ENCODE results near the gene ATAT1.
A peak's percentile ranks its signal among the peaks of the same experiment; 100 is the strongest.
"Not testable (repeated sequence)": the region's sequence is repeated elsewhere in the genome, so short reads cannot be mapped to it uniquely, and the experiment has no call there.

Gene ATAT1

DNA sequence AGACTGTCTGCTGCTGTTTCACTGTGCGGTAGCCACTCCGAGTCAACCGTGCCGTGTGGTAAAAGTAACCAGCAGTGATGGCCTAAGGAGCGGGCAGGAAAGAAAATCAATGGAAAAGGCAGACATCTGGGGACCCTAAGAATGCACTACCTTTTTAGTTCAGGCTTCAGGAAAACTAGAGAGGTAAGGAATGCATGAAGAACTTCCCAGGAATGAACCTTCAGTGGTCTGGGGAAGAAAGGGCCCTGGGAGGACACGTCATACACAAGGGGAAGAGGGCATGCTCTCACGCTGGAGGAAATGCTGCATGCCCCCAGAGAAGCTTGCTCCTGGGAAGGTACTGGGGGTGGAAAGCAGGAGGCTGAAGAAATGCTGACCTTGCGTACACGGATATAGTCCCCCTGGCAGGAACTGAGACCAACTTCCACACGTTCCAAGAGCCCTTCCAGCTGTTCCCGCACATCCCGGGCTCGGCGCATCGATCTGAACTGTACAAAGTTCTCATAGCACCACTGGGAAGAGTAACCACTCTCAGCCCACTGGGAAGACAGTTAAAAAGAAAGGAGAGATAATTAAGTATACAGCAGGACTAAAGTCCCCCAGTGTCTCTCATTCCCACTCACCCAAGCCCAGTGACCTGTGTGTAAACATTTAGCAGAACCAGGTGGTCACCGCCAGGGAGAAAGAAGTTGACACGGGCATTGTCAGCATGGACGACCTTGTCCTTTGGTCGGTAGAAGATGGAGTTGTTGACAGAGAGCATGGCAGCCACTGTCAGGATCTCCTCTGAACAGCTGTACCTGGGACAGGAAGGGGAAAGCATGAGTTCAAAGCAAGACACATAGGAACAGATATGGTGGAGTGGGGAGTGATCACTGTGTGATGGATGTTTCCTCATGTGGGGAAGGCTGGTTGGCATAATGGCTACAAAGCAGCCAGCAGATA is 28.4 kb downstream of the ATAT1 start:
- DNase-seq = no peak

DNA sequence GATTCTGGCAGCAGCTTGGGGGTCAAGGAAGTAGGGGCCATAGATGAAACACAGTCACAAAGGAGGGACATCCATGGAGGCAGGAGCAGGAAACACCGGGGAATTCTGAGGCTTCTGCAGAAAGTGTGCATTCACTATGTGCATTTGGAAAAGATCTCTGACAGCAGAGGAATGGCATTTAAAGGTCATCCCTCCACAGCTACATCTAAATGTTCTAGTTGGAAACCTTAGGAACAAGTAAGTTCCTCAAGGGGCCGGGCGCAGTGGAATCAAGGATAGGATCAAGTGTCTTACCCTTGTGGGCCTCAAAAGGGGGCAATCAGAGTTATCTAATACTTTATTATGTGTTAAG is 29.0 kb downstream of the ATAT1 start:
- no peak for DNase-seq

GRCh38 chr6:30656513-30656912 is 29.8 kb downstream of the ATAT1 start:
- DNase-seq = no peak

GRCh38 chr6:30657454-30657853 is 30.8 kb downstream of the ATAT1 start:
- DNase-seq = no peak

DNA sequence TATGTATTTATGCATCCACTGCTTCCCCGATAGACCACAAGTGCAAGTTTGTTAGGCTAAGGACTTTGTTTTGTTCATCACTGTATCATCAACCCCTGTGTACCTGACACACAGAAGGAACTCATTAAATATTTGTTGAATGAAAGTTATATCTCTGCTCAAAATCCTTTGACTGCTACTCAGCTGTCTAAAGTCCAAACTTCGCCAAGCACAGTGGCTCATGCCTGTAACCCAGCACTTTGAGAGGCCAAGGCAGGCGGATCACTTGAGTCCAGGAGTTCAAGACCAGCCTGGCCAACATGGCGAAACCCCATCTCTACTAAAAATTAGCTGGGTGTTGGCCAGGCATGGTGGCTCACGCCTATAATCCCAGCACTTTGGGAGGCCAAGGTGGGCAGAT is 31.2 kb downstream of the ATAT1 start:
- not testable (repeated sequence) for DNase-seq

DNA sequence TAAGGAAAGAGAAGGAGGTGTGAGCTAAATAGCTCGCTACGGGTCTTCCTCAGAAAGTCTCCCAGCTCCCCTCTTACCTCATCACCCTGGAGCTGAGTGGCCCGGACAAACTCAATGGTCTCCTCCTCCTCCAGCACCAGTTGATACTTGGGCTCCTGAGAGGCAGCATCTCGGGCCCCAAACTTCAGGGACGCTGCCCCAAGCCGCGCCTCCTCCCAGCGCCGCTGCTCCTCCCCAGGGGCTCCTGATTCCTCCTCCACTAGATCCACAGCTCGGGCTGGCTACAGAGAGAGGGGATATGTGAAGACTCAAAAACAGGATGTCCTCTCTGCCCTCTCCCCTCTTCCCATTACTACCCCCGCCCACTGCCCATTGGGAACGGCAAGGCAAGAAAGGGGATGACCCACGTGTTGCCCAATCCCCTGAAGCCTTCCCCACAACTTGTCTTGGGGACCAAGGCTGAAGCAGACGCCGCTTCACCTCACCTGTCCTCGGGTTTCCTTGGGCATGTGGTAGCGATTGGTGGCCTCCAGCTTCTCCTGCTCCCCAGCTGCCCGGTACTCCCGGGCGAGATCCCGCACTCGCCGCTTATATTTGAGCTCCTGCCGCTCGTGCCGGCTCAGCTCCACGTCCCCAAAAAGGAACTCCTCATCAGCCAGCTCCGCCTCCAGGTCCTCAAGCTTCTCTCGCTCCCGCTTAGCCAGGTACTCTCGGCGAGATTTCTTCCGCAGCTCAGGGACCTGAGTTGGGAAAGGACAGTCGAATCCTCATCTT is 38.5 kb downstream of the ATAT1 start:
- DNase-seq = no peak

DNA sequence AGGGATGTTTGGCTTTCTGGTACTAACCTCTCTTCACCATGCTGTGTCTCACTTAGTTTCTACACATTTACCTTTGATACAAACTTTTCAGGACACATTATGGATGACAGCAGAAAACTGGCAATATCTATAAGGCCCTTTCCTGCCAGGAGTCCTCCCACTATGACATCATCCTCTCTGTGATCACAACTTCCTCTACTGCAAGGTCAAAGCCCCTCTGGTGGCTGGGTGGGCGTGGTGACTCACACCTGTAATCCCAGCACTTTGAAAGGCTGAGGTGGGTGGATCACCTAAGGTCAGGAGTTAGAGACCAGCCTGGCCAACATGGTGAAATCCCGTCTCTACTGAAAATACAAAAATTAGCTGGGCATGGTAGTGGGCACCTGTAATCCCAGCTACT is 39.6 kb downstream of the ATAT1 start:
- DNase-seq = not testable (repeated sequence)

DNA sequence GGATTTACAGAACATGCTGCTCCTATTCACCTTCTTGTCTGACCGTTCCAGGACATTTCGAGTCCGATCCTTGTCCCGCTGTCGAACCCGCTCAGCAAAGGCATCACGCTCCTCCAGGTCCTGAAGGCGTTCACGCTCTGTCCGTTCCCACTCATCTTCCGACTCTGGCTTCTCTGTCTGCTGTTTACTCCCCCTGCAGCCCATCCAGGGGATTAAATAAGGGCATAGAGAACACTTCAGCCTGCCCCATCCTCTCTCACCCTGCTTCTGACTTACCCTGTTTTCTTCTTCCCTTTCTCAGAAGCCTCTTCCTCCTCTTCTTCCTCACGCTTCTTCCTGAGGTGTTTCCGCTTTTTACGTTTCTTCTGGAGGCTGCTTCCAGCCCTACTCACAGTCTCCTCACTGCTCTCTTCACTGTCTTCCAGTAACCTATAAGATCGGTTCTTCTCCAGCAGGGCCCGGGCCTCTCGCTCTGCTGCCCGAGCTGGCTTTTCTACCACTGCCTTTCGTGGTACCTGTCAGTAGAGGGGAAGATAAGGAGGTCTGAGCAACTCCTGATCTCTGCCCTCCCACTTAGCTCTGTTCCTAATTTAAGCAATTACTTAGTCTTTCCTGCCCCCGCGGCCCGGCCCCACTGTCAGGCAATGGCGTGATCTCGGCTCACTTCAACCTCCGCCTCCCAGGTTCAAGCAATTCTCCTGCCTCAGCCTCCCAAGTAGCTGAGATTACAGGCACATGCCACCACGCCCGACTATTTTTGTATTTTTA is 44.3 kb downstream of the ATAT1 start:
- no peak for DNase-seq

GRCh38 chr6:30672445-30673253 is 46.0 kb downstream of the ATAT1 start, which contains the start of gene DHX16:
Gene DHX16, minus strand, starts transcription at chr6:30673006. Its CDS starts 165 bp downstream, at chr6:30672841.
- DNase-seq = peak; percentile 90

- no peak for DNase-seq
Observed at GRCh38 chr6:30676660-30677285, 50.1 kb downstream of the ATAT1 start.

GRCh38 chr6:30678964-30679726 is 52.5 kb downstream of the ATAT1 start:
- peak; percentile 41 for DNase-seq

- DNase-seq = no peak
Observed at GRCh38 chr6:30679765-30680535, 53.3 kb downstream of the ATAT1 start.

DNA sequence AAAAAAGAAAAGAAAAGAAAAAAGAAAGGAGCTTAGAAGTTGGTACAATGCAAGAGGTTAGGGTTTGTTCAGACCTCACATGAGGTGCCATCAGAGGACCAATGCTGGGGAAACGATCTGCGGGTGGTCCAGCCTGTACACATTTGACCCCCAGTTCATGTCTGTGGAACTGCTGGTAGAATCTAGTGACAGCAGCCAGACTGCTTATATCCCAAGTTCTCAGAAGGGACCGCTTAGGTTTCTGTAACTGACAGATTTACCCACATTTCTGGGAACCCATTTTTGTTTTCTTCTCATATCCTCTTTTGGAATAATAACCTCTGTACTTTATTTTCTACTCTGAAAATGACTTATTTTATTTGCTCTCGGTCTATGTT is 55.1 kb downstream of the ATAT1 start:
- no peak for DNase-seq

- DNase-seq = no peak
Observed at GRCh38 chr6:30682143-30683117, 55.8 kb downstream of the ATAT1 start.

DNA sequence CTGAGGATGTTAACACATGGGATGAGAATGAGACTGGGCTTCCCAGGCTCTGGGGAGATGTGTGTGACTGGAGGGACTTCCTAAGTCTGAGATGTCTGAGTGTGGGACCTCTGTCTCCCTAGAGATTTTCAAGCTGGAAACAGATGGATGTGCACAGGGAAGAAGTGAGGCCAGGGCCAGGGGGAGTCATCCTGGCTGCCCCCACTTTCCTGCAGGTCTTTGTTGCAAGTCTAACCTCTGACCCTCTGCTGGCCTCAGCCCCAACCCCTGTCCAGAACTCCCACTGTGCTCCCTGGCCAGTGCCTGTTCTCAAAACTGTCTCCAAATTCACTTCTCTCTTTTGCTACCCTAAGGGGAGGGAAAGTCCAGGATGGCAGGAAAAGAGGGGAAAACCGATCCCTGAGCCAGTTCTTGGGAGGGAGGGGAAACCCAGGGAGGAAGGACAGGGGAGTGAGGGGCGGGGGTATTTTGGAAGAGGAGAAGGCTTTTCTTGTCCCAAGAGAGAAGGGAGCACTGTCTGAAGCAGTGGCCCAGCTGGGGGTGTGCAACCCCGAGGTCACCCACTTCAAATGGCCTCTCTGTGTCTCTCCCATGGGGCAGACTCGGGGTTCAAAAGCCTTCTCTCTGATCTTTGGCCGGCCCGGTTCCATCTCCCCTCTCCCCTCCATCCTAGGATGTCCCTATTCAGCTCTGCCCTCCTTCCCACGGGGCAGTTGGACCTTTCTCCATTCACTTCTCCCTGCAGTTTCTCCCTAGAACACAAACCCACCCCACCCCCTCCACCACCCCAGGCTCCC is 56.7 kb downstream of the ATAT1 start:
- DNase-seq = no peak

DNA sequence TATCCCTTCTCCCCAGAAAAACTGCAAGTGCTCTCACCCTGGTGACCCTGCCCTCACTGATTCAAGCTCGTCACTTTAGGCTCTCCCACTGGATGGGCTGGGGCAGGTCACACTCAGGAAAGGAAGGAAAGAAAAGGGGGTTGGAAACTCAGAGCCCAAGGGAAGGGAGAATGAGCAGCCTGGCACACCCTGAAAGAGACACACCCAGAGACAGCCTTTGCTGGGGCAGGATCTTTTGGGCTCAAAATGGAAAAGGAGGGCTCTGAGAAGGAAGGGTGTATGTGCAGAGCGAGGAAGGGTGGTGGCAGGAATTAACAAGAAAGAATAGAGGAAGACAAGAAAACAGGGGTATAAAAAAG is 57.3 kb downstream of the ATAT1 start:
- no peak for DNase-seq

DNA sequence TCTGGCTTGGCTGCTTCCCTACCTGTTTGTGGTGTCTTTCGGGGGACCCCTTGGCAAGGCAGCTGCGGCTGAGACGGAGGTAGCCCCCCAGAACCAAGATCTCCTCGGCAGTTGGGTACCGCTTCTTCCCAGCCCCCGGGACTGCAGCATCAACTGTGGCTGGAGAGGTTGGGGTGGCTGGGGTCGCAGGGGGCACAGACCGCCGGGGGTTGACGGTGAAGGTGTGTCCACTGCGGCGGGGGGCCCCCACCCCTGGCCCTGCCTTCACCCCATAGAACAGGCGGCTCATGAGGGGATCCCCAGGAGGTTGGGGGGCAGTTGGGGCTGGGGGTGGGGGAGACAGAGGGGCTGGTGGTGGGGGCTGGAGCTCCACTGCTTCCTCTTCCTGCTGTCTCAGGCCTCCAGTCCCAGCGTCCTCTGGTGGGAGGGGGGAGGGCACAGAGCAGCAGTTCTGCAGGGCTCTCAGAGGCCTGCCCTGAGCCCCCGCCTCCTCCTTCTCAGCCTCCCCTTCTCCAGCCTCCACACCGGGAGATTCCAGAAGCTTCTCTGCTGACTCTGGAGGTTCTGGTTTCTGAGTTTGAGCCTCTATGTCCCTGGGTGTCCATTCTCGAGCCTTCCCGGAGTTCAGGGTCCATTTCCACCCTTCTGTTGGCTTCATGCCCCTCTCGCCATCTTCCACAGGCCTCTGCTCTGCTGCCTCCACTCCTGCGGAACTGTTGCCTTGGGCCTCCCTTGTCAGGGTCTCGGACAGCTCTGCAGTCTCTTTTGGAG is 57.9 kb downstream of the ATAT1 start:
- no peak for DNase-seq

Measured in NCI-H510A (cell line).